CD4-positive, alpha-beta T cell (primary cell): ENCODE results near the gene OTOA. TPM values are rescaled to one million over a fixed set of nuclear protein-coding genes. Genes with fewer than 3 reads are reported as not detected.

Experiments used
- ATAC-seq: fragments of 200-7000 bp; cut with Tn5 transposase; one replicate; pipeline ENCODE4 v1.10.0; 2022; ENCODE audit warnings: mild to moderate bottlenecking; ENCODE audit not compliant: poor library complexity
- CTCF ChIA-PET: fragments of 350-600 bp; sonication (Branson Sonifier 250); formaldehyde crosslinking; loops from one replicate; lab custom pipeline; 2021; ENCODE audit warnings: antibody characterized with exemption, inconsistent platforms; lab: Charles Lee
- POLR2A ChIA-PET: fragments of 350-600 bp; sonication (Branson Sonifier 250); formaldehyde crosslinking; loops from one replicate; lab custom pipeline; 2021; ENCODE audit warnings: antibody characterized with exemption, inconsistent platforms; lab: Charles Lee
- DNase-seq, 14 experiments: peaks; one replicate each; pipeline ENCODE4 v3.0.0-alpha.2; 2013 to 2020; ENCODE audit warnings: mixed read lengths in 2 of 14
- H3K27ac ChIP-seq, 2 donors: one replicate each; pipeline versions ENCODE4 v1.5.1 to v1.7.0; 2013; ENCODE audit warnings: low read length in 2 of 2, low read depth in 1 of 2, mild to moderate bottlenecking in 1 of 2
- H3K27me3 ChIP-seq, 2 experiments: 1 replicate in 1 of 2; 2 replicates in 1 of 2; pipeline versions ENCODE4 v1.6.1 to v1.7.0; 2013; ENCODE audit warnings: low read length in 2 of 2, control low read depth in 1 of 2, mild to moderate bottlenecking in 1 of 2, moderate library complexity in 1 of 2; ENCODE audit not compliant: insufficient read depth in 2 of 2, control insufficient read depth in 1 of 2
- H3K36me3 ChIP-seq: one replicate; pipeline ENCODE4 v1.6.1; 2013; ENCODE audit warnings: low read length, control low read depth; ENCODE audit not compliant: insufficient read depth
- H3K4me1 ChIP-seq: one replicate; pipeline ENCODE4 v1.6.1; 2013; ENCODE audit warnings: low read length, control low read depth; ENCODE audit not compliant: insufficient read depth
- H3K4me3 ChIP-seq: one replicate; pipeline ENCODE4 v1.5.1; 2013; ENCODE audit warnings: mild to moderate bottlenecking, low read length, moderate library complexity
- H3K9me3 ChIP-seq, 2 experiments: 1 replicate in 1 of 2; 2 replicates in 1 of 2; pipeline versions ENCODE4 v1.6.1 to v1.7.0; 2013; ENCODE audit warnings: low read length in 2 of 2, mild to moderate bottlenecking in 2 of 2, control low read depth in 1 of 2, moderate library complexity in 1 of 2; ENCODE audit not compliant: control insufficient read depth in 1 of 2, insufficient read depth in 1 of 2
- H3K27ac Mint-ChIP-seq: one replicate; pipeline ENCODE4 v1.8.0; 2020; ENCODE audit warnings: mixed read lengths
- H3K27me3 Mint-ChIP-seq: one replicate; pipeline ENCODE4 v1.8.0; 2021; ENCODE audit warnings: mixed read lengths
- H3K36me3 Mint-ChIP-seq: one replicate; pipeline ENCODE4 v1.8.0; 2021; ENCODE audit warnings: low read depth, mixed read lengths
- H3K4me1 Mint-ChIP-seq: one replicate; pipeline ENCODE4 v1.8.0; 2021; ENCODE audit warnings: low read depth, mixed read lengths
- H3K4me3 Mint-ChIP-seq: one replicate; pipeline ENCODE4 v1.8.0; 2020; ENCODE audit warnings: mild to moderate bottlenecking, mixed read lengths
- H3K9me3 Mint-ChIP-seq: one replicate; pipeline ENCODE4 v1.8.0; 2020; ENCODE audit warnings: mixed read lengths
- intact Hi-C, 2 experiments: fragments of 100-400 bp; cut with DNase I in 1 of 2; cut with micrococcal nuclease in 1 of 2; formaldehyde crosslinking; loops; one replicate each; pipeline versions ENCODE4 v1.15.1 to v1.9.0; 2023 to 2025; cut with DNase I, micrococcal nuclease
- total RNA-seq, 174 experiments: library from RNA in 2 of 174; stranded (reverse) in 2 of 174; gene quantifications; one replicate each; pipeline ENCODE4 v1.2.3 and lab custom pipeline; 2021 to 2026
- TF ChIP-seq, protein P1 (sequence below): fragments of 200-600 bp; IDR thresholded peaks from one replicate; pipeline ENCODE4 v1.8.0; 2022; ENCODE audit warnings: antibody characterized with exemption, mild to moderate bottlenecking

The OTOA gene
- total RNA-seq, 2 experiments from 2014 or later: 0.19 TPM; not detected in 1

GRCh38 chr16:21698169-21699032 is 34.6 kb downstream of the OTOA start:
- Mint-ChIP-seq H3K4me1 (no peaks in the 10 kb centered on the region), H3K4me3 (no peak overlapping the region), H3K27ac (no peak overlapping the region), H3K9me3 (no peaks in the 10 kb centered on the region), H3K27me3 (no peaks in the 10 kb centered on the region), H3K36me3 (no peaks in the 10 kb centered on the region)
- H3K27ac ChIP-seq: no peak overlapping the region
- H3K9me3 ChIP-seq: no peaks in the 10 kb centered on the region
- intact Hi-C loops: no loop called here
- ChIA-PET CTCF (interaction anchor here (0.6 to 1.8 kb wide), 2 partner anchors 41 to 355 kb away, joined by 4 to 7 read pairs; no protein-coding TSS in a partner anchor), POLR2A (no interaction called here)
- DNase-seq: no peak
- H3K4me3 ChIP-seq: no peak overlapping the region
- no peaks in the 10 kb centered on the region for H3K36me3 ChIP-seq
- no peaks in the 10 kb centered on the region for H3K4me1 ChIP-seq
- no peaks in the 10 kb centered on the region for H3K27me3 ChIP-seq
- TF ChIP-seq, protein P1, sequence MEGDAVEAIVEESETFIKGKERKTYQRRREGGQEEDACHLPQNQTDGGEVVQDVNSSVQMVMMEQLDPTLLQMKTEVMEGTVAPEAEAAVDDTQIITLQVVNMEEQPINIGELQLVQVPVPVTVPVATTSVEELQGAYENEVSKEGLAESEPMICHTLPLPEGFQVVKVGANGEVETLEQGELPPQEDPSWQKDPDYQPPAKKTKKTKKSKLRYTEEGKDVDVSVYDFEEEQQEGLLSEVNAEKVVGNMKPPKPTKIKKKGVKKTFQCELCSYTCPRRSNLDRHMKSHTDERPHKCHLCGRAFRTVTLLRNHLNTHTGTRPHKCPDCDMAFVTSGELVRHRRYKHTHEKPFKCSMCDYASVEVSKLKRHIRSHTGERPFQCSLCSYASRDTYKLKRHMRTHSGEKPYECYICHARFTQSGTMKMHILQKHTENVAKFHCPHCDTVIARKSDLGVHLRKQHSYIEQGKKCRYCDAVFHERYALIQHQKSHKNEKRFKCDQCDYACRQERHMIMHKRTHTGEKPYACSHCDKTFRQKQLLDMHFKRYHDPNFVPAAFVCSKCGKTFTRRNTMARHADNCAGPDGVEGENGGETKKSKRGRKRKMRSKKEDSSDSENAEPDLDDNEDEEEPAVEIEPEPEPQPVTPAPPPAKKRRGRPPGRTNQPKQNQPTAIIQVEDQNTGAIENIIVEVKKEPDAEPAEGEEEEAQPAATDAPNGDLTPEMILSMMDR: no peak
- ATAC-seq: no peak

- H3K27me3 ChIP-seq: no peaks in the 10 kb centered on the region
- no peaks in the 10 kb centered on the region for H3K4me1 Mint-ChIP-seq
- no peak for ATAC-seq
These were observed 37.5 kb downstream of the OTOA start for GRCh38 chr16:21701271-21701670.

GRCh38 chr16:21702276-21702675 is 38.5 kb downstream of the OTOA start:
- ChIA-PET POLR2A (no interaction called here), CTCF (no interaction called here)
- no peaks in the 10 kb centered on the region for H3K4me1 Mint-ChIP-seq
- Histone ChIP-seq H3K27me3 (no peaks in the 10 kb centered on the region), H3K27ac (no peak overlapping the region), H3K4me1 (no peaks in the 10 kb centered on the region), H3K4me3 (no peak overlapping the region), H3K9me3 (no peaks in the 10 kb centered on the region), H3K36me3 (no peaks in the 10 kb centered on the region)
- intact Hi-C loops: no loop called here
- H3K36me3 Mint-ChIP-seq: no peaks in the 10 kb centered on the region
- DNase-seq (no peak), ATAC-seq (no peak)
- H3K27me3 Mint-ChIP-seq: no peaks in the 10 kb centered on the region
- no peaks in the 10 kb centered on the region for H3K9me3 Mint-ChIP-seq
- TF ChIP-seq, protein P1: no peak
- no peak overlapping the region for H3K4me3 Mint-ChIP-seq
- H3K27ac Mint-ChIP-seq: no peak overlapping the region

More at GRCh38 chr16:21701271-21701670, 37.5 kb downstream of the OTOA start:
- ChIA-PET POLR2A (no interaction called here), CTCF (no interaction called here)
- Histone ChIP-seq H3K4me3 (no peak overlapping the region), H3K9me3 (no peaks in the 10 kb centered on the region), H3K4me1 (no peaks in the 10 kb centered on the region), H3K27ac (no peak overlapping the region), H3K36me3 (no peaks in the 10 kb centered on the region)
- no peak for DNase-seq
- Mint-ChIP-seq H3K27ac (no peak overlapping the region), H3K4me3 (no peak overlapping the region), H3K36me3 (no peaks in the 10 kb centered on the region), H3K9me3 (no peaks in the 10 kb centered on the region), H3K27me3 (no peaks in the 10 kb centered on the region)
- TF ChIP-seq, protein P1: no peak
- intact Hi-C loops: no loop called here
